GM21717 (cell line): ENCODE results near the gene KCNQ1.

Experiments used
- ATAC-seq: cut with Tn5 transposase; IDR thresholded peaks from one replicate; pipeline ENCODE4 v1.9.1; 2021; ENCODE audit warnings: mild to moderate bottlenecking, moderate library complexity; ENCODE audit not compliant: unreplicated experiment

KCNQ1 gene

DNA sequence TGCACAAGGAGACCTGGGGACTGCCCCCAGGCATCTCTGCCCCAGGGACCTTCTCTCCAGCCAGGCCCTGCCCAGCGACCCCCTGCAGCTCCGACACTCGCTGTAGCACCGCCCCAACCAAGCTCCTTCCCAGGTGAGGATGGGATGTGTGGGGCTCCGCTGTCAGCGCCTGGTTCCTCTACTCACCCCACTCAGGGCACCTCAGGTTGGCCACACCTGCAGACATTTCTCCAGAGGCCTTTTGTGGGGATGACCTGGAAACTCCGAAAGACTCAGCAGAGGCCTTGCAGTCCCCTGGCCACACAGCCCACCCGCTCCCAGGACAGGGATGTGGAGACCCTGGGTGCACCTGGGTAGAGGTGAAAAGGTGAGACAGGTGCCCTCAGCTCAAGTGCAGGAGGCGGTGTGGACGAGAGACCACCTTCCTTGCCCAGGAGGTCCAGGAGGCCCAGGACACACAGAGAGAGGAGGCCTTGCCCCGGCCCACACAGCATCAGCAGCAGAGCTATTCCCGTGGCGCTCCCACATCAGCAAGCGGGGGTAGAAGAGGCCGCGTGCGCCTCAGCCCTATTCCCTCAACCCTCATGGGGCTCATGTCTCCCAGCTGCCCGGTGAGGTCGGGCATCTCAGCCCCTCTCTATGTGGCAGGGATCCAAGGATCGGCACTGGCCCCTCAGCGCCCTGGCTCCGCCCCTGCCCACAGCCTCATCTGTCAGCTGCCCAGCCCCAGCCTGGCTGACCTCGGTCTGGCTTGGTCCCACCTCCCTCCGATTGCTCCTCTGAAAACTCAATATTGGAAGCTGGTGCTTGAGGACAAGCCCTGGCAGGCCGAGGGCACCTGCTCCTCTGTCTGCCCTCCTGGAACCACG, 21.4 kb upstream of the KCNQ1 start:
- ATAC-seq: no peak

DNA sequence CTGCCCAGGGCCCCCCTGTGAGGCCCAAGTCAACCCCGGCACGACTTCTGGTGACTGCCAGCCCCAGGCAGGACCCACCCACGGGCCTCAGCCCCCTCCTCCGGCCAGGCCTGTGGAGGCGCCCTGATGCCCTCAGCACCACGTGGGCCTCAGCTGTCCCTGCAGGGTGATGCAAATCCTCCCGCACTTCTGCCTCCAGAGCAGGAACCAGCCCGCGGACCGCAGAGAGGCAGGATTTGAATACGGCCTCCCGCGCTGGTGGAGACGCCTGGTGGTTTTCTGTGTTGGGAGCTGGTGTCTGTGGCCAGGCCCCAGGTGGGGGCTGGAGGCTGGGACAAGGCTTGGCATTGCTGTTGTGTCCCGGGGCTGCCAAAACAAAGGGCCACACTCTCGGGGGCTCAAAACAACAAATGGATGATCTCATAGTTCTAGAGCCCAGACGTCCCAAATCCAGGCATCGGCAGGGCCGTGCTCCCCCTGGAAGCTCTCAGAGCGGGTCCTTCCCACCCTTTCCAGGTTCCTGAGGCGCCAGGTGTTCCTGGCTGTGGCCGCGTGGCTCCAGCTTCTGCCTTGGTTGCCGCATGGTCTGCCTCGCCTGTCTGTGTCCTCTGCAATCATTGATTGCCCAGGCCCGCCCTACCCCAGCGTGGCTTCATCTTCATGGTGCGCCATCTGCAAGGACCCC, 19.9 kb upstream of the KCNQ1 start:
- ATAC-seq: no peak

DNA sequence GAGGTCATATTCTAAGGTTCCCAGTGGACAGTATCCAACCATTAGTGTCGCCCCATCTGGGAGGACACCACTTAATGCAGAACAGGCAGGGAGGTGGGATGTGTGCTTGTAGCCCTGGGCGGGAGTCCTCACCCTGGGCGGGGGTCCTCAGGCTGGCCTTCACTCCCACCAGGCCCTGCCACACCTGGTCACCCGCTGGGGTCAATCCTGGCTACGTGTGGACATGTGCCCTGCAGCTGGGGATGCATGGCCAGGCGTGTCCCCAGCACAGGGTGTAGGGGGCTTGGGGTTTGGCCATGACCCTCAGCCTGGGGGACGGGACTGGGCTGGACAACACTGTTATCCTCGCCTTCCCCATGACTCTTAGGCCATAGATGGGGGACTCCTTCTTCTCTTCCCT, 19.3 kb upstream of the KCNQ1 start:
- no peak for ATAC-seq

DNA sequence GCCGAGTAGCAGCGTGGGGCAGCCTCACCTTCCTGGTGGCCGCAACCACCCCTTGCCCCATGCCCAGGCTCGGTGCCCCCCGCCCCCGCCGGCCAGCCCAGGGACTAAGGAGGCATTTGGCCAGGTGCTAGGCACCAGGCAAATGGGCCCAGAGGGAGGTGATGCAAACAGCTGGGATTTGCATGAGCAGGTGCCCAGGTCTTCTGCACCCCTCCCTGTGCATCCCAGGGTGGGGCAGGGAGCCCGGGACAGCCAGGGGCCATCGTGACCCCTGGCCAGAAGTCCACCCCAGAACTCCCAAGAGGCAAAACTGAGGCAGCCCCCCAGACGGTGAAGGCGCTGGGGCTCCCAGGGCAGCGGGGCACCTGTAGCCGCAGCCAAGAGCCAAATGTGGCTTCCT, 18.6 kb upstream of the KCNQ1 start:
- ATAC-seq: no peak

DNA sequence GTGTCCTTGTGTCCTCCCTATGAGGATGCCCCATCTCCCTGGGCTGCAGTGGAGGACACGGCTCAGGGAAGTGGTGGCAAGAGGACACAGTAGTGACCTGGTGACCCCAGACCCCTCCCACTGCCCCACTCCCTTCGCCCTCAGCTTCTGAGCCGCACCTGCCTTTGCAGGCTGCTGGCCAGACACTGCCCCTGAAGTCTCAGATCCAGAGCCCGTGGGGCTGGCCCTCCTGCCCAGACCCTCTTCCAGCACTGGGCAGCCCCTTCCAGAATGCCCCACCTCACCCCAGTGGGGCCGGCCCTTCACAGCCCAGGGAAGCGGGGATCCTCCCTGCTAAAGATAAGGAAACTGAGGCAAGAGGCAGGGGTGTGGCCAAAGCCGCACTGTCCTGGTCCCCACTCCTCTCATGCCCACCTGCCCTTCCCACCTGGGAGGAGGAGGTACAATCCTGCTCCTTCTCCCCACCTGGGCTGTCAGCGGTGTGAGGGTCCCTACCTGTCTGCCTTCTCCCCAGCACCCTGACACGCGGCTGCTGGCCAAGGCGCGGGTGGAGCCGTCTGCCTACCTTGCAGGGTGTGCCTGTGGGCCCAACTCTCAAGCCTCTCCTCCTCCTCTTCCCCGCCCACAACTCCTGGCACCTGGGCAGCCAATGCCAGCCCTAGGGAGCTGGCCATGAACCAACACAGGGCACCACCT, 17.8 kb upstream of the KCNQ1 start:
- no peak for ATAC-seq

DNA sequence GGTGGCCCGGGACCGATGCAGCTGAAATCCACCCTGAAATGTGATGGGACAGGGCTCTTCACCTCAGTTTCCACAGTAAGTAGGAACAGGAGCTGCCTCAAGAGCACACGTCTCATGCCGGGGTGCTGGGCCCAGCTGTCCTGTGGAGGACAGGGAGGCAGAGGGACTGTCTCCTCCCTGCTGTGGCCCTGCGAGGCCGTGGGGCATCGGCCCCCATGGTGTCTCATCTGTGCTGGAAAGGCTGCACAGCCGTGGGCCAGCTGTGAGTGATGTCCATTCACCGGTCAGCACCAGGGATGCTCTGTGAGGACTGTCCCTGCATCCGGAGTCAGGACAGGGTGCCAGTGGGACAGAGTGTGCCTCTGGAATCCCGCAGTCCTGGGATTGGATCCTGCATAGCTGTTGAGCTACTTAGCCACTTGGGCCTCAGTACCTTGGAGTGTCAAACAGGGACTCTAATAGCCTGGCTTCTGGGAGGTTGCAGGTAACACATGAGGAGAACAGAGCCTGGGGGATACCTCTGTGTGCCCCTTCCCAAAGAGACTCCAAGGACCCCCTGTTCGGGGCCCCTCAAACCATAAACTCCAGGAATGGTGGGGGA, 17.0 kb upstream of the KCNQ1 start:
- no peak for ATAC-seq

DNA sequence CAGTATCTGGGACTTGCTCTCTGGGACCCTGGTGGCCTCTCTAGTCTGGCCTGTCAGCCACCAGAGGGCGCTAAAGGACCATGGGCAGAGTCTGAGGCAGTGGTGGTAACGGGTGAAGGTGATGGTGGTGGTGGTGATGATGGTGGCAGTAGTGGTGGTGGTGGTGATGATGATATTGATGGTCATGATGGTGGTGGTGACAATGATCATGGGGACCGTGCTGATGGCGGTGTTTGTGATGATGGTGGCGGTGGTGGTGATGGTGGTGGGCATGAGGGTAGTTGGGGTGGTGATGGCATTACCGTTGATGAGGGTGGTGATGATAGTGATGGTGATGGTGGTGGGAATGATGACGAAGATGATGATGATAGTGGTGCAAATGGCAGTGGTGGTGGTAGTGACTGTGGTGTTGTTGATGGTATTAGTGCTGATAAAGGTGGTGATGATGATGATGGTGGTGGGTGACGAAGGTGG, 16.4 kb upstream of the KCNQ1 start:
- no peak for ATAC-seq

DNA sequence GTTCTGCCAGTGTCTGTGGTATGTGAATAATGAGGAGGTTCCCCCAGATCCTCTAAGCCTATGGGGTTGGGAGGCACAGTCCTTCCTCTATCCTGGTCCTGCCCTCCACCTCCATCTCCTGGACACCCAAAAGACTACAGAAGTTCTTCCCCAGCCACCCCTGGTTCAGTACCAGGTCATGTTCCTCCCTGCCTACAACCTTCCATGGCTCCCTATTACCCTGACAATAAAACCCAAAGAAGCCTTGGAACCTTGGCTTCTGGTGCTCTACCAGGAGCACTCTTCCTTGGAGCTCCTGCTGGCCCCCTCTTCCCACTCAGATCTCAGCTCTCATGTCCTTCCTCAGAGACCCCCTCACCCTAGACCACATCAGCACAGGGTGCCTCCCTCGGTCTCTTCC, 13.4 kb upstream of the KCNQ1 start:
- ATAC-seq: no peak

DNA sequence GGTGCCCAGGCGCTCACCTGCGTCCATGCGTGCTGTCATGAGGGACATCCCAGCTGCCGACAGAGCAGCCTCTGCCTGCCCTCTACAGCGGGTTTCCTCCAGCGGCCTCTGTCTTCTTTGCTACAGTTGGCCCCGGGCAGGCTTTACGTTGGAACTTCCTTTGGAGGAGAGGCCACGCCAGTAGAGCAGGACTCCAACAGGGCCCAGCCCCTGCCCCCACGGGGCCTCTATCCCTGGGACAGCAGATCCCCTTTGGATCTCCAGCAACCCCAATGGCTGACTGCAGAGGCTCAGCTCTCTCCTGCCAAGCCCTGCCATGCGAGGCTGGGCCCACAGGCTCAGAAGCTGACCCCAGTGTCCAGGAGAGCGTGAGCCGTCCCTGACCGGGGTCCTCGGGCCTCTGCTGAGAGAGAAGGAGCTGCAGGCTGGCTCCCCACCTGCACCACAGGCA, 12.6 kb upstream of the KCNQ1 start:
- no peak for ATAC-seq

DNA sequence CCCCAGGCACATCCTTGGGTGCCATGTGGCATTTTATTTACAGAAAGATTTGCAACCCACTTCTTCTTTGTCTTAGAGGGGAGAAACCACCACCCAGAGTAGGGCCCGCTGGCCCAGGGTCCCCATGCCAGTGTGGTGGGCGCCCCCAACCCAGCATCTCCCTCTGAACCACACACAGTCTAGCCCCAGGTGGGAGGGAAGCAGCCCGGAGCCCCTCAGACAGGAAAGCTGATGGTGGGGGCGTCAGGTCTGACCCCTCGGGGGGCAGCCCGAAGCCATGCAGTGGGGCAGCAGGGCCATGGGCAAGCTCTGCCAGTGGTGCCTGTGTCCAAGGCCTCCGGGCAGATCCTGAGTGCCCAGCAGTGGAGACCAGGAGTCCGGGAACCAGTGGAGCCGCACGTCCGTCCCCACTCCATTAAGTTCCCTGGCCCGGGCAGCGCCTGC, 12.2 kb upstream of the KCNQ1 start:
- ATAC-seq: no peak

DNA sequence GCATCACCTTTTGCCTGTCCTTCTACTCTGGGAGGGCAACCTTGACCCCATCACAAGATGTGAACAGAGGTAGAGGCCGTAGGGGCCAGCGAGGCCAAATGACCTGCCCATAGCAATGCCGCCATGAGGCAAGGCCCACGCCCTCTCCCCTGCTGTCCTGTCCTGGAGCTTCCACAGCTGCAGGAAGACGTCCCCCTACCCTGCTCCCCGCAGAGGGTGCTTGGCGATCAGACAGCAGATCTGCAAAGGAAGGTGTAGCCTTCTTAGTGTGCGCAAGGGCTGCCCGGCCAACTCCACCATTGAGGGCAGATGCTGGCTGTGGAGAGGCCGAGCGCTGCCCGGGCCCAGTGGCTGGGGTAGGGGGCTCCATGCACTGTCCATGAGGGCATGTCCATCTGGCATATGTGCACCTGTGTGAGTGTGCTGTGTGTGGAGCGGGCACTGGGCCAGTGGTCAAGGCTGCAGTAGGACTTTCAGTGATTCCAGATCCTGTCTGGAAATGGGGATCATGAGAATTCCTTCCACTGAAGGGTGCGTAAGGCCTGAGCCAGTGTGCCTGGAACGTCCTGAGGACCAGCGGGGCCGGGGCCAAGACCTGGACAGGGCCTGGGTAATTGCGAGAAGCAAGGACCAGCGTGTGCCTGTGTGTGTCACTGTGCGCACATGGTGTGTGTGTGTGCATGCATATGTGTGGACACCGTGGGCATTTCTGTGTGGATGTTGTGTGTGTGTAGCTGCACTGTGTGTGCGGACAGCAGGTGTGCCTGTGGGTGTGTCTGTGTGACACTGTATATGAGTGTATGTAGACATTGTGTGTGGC, 11.5 kb upstream of the KCNQ1 start:
- ATAC-seq: no peak

DNA sequence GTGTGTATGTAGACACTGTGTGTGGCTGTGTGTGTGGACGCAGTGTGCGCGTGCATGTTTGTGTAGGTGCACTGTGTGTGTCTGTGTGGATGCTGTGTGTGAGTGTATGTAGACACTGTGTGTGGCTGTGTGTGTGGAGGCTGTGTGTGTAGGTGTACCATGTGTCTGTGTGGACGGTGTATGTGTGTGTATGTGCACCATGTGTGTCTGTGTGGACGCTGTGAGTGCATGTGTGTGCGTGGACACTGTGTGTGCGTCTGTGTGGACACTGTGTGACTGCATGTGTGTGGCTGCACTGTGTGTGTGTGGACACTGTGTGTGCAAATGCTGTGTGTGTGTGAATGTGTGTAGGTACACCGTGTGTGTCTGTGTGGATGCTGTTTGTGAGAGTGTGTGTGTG, 10.8 kb upstream of the KCNQ1 start:
- no peak for ATAC-seq

DNA sequence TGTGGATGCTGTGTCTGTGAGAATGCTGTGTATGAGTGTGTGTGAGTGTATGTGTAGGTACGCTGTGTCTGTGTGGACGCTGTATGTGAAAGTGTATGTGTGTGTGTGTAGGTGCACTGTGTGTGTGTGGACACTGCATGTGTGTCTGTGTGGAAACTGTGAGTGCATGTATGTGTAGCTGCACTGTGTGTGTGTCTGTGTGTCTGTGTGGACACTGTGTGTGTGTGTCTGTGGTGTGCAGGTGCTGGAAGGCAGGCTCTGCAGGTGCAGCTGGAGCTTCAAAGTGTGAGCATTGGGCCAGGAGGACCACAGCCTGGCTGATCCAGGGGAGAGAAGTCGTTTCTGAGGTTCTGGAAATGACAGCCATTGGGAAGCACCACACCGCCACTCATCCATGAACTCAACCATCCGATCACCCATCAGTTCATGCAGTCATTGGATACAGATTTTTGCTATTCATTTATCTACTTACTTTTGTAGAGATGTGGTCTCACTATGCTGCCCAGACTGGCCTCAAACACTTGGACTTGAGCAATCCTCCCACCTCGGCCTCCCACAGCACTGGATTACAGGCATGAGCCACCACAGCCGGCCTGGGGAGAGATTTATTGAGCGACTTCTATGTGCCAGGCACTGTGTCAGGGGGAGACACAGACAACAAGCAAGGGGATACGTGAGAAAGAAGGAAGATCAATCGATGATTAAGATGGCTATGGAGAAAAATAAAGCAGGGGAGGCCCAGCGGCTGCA, 10.1 kb upstream of the KCNQ1 start:
- ATAC-seq: no peak

DNA sequence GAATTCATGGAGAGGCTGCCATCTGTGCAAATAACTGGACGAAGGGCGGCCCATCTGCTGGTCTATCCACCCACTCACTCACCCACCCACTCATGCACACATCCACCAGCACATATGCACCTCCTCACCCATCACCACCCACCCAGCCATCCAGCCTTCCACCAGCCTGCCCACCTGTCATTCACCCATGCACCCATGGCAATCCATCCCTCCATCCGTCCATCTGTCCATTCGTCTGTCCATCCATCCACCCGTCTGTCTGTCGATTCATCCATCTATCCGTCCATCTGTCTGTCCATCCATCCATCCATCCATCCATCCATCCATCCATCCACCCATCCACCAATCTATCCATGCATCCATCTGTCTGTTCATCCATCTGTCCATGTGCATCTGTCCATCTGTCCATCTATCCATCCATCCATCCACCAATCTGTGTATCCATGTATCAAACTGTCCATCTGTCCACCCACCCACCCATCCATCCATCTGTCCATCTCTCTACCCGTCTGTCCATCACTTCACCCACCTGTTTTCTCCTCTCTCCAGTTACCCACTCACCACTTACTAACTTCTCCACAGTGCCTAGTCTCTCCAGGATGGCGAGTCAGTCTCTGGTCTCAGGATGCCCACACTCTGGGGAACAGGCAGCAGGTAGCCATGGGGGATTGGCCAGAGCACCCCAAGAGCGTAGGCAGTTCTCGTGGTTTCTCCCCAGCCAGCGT, 9.4 kb upstream of the KCNQ1 start:
- ATAC-seq: no peak

DNA sequence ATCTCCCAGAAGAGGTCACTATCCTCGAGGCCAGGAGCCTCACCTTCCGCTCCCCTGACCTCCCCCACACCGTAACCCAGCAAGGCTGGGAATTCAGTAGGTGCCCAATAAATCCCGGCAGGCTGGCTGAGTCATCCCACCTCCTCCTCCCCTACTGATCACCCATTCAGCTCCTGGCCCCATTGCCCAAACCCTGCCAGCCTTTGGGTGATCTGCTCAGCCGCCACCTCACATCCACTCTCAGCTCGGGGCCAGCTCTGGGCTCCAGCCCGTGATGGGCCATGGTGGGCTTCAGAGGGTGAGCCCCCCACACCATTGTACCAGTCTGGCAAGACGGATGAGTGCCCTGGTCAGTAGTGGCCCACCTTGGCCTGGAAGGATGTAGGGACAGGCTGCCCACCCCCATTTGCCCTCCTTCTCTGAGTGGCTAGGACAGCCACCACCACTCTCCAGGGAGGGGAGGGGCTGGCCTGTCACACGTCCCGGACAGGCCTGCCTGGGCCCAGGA, 8.7 kb upstream of the KCNQ1 start:
- ATAC-seq: no peak

DNA sequence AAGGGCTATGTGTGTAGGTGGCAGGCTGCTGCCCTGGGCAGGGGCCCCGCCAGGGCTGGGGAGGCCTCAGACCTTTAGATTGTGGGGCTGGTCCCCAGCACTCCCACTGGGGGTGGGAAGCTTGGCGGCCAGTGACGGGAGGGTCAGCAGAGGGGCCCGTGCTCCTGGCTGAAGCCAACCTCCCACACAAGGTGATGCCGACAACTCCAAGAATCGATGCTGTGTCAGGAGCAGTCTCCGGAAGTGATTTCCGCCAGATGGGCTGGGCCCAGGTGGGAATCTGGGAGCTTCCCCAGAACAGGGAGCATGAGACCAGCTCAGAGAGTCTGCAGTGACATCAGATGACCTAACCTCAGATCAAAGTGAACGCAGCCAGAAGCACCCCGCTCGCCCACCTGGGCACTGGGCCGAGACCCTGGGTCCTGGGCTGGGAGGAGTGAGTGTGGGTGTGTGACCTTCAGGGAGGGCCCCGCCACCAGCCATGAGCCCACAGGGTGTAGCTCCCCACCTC, 8.2 kb upstream of the KCNQ1 start:
- ATAC-seq: no peak

DNA sequence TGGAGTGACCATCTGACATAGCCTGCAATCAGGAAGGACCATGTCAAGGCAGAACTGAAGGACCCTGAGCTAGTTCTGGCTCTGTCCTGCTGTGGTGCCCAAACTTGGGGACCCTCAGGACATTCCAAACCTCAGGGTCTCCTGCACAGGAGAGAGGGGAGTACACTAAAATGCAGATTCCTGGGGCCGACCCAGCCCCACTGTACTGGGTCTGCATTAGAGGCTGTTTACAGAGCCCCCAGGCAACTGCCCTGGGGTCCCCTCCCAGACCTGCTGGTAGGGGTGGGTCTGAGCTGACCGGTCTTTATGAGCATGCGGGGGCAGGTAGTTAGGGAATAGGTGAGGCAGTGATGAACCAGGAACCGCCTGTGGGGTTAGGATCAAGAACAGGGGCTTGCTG, 7.3 kb upstream of the KCNQ1 start:
- no peak for ATAC-seq

DNA sequence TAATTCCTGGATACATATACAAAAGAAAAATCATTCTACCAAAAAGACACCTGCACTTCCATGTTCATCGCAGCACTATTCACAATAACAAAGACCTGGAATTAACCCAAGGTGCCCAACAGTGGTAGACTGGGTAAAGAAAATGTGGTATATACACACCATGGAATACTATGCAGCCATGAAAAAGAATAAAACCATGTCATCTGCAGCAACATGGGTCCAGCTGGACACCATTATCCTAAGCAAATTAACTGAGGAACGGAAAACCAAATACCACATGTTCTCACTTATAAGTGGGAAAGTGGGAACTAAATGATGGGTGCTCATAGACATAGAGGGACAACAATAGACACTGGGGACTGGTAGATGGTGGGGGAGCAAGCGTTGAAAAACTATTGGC, 5.0 kb upstream of the KCNQ1 start:
- ATAC-seq: no peak

DNA sequence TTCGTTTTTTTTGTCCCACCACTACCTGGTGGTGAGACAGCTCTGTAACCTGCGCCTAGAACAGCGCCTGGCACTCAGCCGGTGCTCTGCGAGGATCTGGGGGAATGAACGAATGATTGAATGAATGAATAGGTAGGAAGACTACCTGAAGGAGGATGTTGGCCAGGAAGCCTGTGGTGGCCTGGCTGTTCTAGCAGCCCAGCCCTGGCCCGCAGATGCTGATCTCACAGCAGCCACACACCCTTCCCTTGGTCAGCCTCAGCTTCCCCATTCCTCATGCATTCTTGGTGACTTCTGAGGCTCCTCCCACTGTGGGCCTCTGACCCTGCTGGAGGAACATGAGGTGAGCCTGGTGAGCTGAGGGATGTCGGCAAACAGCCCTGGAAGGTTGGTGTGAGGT, 4.2 kb upstream of the KCNQ1 start:
- no peak for ATAC-seq
